HG03460 (cell line): ENCODE data around the gene GOLGA3.
"Not testable (repeated sequence)": the region's sequence is repeated elsewhere in the genome, so short reads cannot be mapped to it uniquely, and the experiment has no call there.

ENCODE experiments used
- ATAC-seq: cut with Tn5 transposase; IDR thresholded peaks from one replicate; pipeline ENCODE4 v1.9.1; 2021; ENCODE audit not compliant: unreplicated experiment

Gene GOLGA3

DNA sequence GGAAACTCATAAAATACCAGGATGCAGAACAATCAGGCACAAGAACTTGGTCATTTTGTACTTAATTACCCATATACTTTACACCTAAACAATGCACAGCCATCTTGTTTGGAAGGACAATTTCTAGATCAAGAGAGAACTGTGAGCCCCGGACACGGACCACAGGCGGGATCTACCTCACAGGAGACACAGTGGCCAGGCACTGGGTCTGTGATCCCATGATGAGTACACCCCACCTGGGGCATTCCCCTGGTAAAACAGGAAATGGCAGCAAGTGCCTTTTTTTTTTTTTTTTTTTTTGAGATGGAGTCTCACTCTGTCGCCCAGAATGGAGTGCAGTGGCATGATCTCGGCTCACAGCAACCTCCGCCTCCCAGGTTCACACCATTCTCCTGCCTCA lies 15.2 kb downstream of the GOLGA3 start:
- ATAC-seq: no peak

DNA sequence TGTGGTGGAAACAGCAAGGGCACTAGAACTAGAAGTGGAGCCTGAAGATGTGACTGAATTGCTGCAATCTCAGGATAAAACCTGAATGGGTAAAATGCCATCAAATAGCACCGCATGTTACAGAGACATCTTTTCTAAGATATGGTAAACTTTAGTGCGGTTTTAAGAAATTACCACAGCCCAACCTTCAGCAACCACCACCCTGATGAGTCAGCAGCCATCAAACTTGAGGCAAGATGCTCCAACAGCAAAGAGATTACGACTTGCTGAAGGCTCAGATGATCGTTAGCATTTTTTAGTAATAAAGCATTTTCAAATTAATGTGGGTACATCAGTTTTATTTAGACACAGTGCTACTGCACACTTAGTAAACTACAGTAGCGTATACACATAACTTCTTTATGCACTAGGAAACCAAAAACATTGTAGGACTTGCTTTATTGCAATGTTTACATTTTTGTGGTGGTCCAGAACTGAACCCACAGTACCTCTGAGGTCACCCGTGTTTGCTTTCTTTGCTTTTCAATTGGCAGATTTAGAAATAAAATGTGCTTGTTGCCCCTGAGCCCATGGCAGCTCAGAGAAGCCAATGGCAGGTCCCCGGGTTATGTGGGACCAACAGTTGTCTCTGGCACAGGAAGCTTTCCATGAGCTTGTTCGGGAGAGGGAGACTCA lies 15.9 kb downstream of the GOLGA3 start:
- ATAC-seq: no peak

DNA sequence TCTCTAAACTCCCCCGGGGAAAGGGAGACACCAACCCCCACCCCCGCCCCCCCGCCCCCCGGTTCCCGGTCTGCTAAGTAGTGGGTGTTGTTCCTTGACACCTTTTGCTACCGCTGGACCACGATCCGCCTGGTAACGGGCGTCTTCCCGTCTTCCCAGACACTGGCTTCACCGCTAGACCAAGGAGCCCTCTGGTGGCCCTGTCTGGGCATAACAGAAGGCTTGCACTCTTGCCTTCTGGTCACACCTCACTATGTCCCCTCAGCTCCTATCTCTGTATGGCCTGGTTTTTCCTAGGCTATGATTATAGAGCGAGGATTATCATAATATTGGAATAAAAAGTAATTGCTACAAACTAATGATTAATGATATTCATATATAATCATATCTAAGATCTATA lies 19.3 kb downstream of the GOLGA3 start:
- not testable (repeated sequence) for ATAC-seq

DNA sequence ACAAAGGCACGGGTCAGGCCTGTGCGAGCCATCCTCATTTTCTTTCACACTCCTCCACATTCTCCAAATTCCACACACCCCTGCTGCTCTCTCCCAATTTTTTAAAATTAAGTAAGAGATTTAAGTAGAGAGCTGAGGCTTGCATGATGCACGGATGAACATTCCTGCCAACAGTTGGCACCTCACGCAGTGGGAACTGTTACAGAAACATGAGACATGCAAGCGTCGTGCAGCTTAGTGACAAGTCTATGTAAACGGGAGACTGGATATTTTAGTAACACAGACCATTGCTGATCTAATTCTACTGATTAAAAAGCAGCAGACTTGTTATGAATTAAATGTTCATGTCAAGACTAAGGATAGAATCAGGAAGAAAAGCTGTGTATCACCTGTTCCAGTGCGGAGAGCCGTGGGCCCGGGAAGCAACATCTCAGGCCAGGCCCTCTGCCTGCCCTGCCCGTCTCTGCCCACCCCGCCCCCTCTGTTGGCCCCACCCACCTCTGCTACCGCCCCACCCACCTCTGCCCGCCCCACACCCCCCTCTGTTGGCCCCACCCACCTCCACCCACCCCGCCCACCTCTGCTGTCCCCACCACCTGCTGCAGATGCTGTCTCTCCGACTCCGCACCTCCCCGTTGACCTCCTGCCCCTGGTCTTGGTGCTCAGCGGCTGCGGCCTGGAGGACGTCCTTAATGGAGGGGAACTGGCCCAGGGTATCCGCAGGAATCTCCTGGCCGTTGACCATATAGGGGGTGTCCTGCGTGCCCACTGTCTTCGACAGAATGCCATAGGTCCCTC lies 21.2 kb downstream of the GOLGA3 start:
- no peak for ATAC-seq

DNA sequence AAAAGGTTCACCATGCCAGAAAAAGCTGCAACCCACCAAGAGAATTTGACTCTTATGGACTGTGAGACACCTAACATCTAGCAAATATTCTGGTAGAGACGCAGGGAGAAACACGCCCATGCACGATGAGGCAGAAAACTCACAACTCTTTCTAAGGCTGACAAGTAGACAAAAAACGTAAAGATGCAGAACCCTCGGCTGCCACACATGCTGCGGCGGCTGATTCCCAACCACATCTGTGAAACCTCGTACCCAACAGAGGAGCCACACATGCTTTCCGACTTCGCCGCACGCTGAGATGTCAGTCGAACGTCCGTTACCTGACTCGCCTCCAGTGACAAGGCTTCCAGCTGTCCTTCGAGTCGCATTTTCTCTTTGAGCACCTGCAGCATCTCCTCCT lies 21.8 kb downstream of the GOLGA3 start:
- no peak for ATAC-seq

DNA sequence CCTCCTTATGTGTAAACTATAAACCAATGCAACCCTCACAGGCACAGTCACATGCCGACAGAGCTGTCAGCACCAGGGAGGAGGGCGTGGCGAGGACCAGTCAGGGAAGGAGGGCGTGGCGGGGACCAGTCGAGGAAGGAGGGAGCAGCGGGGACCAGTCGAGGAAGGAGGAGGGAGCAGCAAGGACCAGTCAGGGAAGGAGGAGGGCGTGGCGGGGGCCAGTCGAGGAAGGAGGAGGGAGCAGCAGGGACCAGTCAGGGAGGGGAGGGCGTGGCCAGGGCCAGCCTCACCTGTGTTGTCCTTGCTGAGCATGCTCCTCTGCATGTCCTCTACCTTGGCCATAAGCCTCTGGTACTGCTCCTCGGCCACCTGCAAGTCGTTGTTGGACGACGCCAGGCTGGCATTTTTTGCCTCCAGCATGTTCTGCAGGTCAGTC lies 24.2 kb downstream of the GOLGA3 start:
- no peak for ATAC-seq

DNA sequence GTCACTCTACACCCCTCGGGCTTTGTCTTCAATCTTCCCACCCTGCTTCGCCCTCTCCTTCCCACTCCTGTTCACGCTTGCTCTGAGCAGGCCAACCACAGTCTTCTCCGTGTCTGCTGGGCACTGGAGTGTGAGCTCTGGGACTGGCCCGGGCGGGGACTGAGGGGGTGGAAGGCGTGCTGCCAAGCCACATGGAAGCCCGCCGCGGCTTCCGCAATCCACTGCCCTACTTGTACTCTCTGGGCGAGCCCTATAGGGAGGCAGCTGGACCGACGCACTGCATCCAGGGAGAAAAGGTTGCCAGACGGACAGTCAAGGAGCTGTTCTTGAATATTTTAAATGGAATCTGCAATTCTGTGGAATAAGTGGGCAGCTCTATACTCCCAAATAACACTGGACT lies 24.8 kb downstream of the GOLGA3 start:
- ATAC-seq: no peak

DNA sequence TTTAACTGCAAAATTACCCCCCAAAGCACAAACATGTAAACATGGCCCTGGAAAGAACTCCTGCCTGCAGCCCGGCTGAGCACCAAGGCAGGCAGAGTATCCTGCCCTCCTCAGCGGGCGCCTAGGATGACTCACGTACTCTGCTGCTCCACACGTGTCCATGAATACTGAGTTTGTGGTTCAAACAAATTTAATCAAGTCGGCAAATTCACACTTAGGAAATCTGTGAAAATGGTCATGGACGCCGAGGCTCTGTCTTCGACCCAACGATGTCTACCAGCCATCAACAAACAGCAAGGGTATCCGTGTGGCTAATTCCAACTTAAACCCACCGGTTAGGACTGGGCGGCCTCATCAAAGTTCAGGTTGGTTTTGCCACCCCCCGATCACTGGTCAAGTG lies 25.5 kb downstream of the GOLGA3 start:
- no peak for ATAC-seq

DNA sequence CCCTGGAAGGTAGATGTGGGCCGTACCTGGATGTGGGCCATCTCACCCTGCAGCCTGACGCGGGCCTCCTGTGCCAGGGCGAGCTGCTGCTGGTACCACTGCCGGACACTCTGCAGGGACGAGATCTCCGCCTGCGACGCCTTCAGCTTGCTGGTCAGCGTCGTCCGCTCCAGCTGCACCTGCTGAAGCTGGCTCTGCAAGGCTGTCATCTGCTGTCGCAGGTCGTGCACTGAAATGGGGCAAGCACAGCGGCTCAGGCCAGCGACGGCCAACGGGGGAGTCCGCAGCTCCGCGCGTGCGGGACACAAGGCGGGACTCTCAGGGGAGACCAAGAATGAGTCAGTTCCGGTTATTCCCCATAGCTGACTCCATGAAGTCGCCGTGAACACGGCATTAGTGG lies 26.9 kb downstream of the GOLGA3 start:
- no peak for ATAC-seq

DNA sequence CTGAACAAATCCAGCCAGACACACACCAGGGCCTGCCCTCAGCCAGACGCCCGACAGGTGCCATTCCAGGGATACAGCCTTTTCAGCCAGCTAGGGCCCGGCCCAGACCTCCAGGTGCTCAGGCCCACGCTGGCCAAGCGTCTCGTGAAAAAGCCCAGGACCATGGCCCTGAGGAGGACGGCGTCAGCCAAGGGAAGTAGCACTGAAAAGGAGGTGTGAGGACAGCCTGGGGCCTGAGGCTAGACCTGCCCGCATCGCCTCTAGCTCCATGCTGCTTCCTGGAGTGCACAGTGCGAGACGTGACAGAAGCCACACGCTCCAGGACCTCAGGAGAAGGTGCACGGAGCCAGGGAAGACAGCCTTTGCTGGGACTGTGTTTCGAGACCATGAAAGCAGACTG lies 29.8 kb downstream of the GOLGA3 start:
- no peak for ATAC-seq

DNA sequence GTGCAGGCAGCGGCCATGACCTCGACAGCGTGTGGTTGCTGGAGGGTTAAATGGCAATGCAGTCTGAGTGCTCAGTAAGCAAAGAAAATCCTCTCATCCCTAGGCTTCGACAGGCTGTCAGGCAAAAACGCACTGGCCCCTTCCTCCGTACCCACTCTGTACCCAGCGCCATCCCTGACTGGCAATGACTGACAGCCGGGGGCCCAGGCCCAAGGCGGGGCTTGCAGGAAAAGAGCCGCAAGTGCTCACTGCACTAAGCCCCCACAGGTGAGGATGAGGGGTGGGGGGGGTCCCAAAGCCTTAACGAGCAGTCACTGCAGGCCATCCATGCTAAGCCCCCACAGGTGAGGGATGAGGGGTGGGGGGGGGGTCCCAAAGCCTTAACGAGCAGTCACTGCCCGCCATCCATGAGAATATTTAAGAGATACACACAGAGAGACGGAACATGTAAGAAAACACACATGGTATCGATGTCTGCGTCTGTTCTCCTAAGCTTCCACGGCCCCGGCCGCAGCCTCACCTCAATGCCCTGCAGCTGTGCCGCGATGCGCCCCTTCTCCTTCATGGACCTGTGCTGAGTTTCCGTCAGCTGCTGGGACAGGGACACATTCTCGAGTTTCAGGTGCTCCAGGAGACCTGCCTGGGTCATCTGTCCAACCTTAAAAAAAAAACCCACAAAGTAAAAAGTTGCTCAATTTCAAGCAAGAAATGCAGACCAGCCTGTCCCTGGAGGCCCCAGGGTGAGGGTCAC lies 30.7 kb downstream of the GOLGA3 start:
- no peak for ATAC-seq

DNA sequence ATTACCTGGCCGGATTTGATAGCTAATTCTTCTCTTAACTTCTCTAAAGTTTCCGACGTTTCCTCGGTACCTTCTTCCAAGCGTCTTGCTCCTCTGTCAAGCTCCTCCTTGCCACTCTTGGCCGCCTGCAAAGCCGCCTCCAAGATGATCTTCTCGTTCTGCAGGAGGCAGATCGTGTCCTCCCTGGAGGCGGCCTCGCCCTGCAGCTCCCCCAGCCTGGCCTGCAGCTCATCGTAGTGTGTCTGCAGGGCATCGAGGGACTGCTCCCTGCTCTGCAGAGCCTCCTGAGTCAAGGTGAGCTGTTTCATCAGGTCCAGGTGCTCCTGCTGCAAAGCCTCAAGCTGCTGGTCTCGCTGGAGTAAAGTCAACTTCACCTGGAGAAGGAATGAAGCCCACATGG lies 32.8 kb downstream of the GOLGA3 start:
- ATAC-seq: no peak

DNA sequence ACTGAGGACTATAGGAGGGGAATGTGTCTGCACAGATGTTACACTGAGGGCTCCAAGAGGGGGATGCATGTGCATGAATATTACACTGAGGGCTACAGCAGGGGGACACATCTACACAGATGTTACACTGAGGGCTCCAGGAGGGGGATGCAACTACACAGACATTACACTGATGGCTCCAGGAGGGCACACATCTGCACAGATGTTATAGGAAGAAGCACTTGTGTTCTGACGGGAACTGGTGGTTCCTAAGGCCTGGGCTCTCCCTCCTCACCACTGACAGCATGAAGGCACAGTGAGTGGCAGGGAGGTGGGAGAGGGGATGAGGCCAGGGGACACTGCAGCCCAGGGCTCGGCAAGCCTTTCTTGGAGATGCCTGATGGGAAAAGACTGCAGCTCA lies 36.7 kb downstream of the GOLGA3 start:
- ATAC-seq: not testable (repeated sequence)

DNA sequence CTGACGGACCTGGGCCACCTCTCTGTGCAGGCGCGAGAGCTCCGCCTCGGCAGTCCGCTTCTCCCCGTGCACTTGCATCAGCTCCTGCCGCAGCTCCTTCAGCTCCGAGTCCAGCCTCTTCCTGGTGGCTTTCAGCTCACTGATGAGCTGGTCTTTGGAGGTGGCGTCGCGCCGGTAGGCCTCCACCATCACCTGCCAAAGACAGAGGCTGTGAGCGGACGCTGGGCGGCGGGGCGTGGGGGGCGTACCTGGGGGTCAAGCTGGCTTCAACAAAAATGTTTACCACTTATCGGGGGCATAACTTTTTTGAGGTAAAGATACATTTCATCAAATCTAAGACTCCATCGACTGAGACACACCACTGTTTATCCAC lies 39.6 kb downstream of the GOLGA3 start:
- ATAC-seq: no peak

DNA sequence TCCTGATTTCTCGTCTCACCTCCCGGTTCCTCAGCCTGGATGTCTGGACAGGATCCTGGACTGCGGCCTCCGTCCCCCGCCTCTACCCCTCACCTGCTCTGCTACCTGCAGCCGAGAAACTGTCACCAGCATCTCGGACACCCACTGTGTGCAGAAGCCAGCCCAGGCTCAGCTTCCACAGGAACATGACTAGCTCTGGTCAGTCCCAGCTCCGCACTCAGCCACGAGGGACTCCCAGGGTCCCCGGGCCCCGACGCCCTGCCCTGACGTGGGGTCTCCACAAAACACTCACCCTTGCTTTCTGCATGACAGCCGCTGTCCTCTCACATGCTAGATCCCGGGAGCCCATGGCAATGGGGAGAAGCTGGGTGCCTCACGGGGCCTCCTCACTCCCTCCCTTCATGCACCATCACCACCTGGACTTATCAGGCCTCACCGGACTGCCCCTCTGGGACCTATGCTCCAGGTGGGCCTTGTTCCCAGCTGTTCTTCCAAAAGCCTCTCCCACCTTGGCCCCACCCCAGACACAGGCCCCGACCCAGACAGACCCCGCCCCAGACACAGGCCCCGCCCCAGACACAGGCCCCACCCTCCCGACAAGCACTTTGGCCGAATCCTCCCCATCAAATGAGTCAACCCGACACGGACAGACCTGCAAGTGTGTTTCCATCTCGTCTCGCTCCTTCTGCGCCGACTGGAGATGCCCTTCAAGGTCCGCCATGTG lies 40.1 kb downstream of the GOLGA3 start:
- no peak for ATAC-seq

DNA sequence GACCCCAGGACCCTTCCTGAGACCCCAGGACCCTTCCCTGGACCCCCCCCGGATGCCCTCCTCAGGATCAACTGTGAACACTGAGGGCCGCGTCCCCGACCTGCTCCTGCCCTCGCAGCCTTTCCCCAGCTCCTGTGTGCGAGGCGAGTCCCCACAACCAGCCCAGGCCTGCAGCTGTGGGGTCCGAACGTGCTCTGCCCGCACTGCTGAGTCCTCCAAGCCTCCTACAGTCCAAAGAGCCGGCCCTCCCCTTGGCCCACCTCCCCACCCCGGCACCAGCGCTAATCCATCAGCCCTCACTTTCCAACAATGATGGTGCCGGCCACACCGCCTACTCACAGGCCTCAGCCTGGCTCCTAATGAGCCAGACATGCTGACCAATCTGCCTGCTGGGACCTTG lies 40.8 kb downstream of the GOLGA3 start:
- ATAC-seq: no peak

DNA sequence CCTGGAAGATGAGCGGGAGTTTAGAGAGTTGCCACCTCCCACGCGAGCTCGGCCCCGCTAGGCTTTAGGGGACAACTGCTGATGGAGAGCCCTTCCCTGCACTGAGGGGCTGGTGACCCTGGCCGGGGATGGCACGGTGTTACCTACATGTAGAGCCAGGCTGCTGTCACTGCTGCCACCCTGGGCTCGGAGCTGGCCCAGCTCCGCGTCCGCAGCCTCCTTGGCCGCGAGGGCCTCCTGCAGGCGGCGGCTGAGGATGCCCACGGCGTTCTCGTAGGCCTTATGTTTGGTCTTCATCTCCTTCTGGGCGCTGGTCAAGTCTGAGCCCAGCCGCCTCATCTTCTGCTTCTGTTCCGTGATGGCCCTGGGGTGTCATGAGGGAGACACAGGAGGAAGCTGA lies 42.5 kb downstream of the GOLGA3 start:
- ATAC-seq: no peak

DNA sequence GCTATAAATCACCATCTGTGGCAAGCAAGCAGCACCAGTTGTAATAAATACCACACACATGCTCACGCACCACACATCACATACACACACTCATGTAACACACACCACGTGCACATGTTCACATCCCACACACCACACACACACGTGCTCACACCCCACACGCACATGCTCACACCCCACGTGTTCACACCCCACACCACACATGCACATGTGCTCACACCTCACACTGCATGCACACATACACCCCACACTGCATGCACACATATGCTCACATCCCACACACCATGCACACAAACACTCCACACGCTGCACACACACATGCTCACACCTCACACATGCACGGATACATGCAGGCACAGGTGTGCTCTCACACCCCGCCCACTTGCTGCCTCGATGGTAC lies 44.1 kb downstream of the GOLGA3 start:
- ATAC-seq: no peak

DNA sequence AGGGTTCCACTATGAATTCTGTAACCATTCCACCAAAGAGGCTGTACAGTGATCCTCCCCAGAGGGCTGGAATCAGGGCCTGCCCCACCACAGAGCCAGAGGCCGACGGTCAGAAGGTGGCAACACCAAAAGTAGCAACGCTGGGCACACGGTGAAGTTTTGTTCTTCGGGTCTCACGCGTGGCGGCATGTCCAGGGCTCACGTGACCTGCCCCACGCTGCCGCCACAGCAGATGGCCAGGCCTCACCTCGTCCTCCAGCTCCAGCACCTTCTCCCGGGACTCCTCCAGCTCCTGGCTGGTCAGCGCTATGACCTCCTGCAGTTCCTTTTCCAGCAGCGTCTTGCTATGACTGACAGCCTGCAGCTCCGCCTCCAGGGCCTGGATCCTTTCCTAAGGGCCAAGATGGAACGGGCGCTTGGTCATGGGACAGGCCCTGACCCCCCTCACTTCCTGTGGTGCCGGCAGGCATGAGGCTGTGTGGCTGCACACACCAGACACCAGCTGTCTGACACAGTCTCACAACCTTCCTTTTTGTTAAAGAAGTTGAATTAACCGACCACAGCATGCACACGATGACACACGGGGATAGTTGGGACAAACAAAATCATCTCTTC lies 44.6 kb downstream of the GOLGA3 start:
- ATAC-seq: no peak

DNA sequence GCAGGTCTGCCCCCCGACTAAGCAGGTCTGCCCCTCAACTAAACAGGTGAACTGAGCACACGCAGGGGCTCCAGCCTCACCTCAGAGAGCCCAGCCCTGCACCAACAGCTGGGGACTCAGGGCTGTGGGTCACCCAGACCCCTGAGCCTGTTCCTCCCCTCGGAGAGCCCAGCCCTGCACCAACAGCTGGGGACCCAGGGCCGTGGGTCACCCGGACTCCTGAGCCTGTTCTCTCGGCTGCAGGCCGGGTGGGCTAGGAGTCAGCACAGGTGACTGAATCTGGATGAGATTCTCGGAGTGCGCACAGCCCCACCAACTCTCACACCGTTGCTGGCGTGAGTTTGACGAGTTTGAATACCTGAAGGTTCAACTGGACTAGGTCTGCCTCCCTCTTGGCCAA lies 46.7 kb downstream of the GOLGA3 start:
- no peak for ATAC-seq

DNA sequence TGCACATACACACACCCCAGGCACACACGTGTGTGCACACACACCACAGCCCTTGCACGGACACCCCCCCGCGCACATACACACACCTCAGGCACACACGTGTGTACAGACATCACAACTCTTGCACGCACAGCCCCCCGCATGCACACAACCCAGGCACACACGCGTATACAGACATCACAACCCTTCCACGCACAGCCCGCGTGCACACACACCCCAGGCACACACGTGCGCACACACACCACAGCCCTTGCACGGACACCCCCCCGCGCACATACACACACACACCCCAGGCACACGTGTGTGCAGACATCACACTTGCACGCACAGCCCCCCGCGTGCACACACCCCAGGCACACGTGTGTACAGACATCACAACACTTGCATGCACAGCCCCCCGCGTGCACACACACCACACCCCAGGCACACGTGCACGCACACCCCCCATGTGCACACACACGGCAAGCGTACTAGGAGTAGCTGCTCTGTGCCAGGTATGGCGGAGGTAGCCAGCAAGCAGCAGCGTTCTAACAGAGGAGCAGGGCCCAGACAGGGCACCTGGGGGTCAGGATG lies 48.8 kb downstream of the GOLGA3 start:
- no peak for ATAC-seq
